SK-N-MC (cell line): ENCODE measurements around the gene ZNF827.

Experiments used
- EZH2 ChIP-seq: fragments of 200-600 bp; sonication (generic); IDR thresholded peaks from one replicate; pipeline ENCODE4 v1.6.1; 2017; ENCODE audit warnings: antibody characterized with exemption
- POLR2AphosphoS5 ChIP-seq: IDR thresholded peaks from 2 replicates; pipeline ENCODE4 v1.6.1; 2012; ENCODE audit warnings: mild to moderate bottlenecking, low read depth, low read length, borderline replicate concordance

DNA sequence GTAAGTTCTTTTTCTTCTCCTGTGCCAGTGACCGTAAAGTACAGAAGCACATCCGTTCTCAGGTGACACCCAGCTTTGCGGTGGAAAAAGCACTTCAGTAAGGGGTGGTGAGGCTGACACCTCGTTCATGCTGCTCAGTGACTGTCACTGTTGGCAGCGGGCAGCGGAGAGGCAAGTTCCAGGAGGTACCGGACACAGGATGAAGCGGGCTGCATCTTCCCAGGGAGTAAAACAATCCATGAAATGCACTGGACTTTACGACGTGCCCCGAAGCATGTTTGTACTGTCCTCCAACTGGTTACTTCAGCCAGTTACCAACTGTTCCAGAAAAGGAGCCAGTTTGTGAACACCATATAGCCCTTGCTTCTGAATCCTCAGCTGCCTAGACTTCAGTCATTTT, 110.7 kb downstream of the ZNF827 start:
- TF ChIP-seq EZH2 (no peak), POLR2AphosphoS5 (no peak)
